GM19238 (cell line): ENCODE results near the gene GJB1.
"Not testable (repeated sequence)": the region's sequence is repeated elsewhere in the genome, so short reads cannot be mapped to it uniquely, and the experiment has no call there.

Experiments used
- DNase-seq: peaks from one replicate; pipeline ENCODE4 v3.0.0; 2011; ENCODE audit warnings: low spot score; ENCODE audit not compliant: insufficient read length

The GJB1 gene

GRCh38 chrX:71254092-71254963 lies 31.3 kb downstream of the GJB1 start, which contains the start of gene ZMYM3:
Gene ZMYM3 (minus strand): TSS chrX:71254140. CDS start chrX:71253255, 885 bp downstream.
- peak; percentile 73 for DNase-seq

GRCh38 chrX:71256051-71256450 lies 33.0 kb downstream of the GJB1 start:
- no peak for DNase-seq

GRCh38 chrX:71256856-71257255 lies 33.8 kb downstream of the GJB1 start:
- DNase-seq, result no peak

- DNase-seq, result not testable (repeated sequence)
These were observed 45.6 kb downstream of the GJB1 start for GRCh38 chrX:71268624-71269023.

- DNase-seq, result no peak
These were observed 46.9 kb downstream of the GJB1 start for GRCh38 chrX:71269801-71270395.

GRCh38 chrX:71272313-71272712 lies 49.3 kb downstream of the GJB1 start:
- not testable (repeated sequence) for DNase-seq
